ENCODE measurements around the gene FJX1.

- no peak for TF ChIP-seq EZH2phosphoT487 (IDR thresholded peaks at IDR 0.05; ENCODE audit: low read depth)
- TF ChIP-seq, protein P1, sequence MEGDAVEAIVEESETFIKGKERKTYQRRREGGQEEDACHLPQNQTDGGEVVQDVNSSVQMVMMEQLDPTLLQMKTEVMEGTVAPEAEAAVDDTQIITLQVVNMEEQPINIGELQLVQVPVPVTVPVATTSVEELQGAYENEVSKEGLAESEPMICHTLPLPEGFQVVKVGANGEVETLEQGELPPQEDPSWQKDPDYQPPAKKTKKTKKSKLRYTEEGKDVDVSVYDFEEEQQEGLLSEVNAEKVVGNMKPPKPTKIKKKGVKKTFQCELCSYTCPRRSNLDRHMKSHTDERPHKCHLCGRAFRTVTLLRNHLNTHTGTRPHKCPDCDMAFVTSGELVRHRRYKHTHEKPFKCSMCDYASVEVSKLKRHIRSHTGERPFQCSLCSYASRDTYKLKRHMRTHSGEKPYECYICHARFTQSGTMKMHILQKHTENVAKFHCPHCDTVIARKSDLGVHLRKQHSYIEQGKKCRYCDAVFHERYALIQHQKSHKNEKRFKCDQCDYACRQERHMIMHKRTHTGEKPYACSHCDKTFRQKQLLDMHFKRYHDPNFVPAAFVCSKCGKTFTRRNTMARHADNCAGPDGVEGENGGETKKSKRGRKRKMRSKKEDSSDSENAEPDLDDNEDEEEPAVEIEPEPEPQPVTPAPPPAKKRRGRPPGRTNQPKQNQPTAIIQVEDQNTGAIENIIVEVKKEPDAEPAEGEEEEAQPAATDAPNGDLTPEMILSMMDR (IDR thresholded peaks at IDR 0.05; ENCODE audit: low read depth, low read length): no peak
Observed at GRCh38 chr11:35629511-35629910, 11.3 kb downstream of the FJX1 start.
